HUES6 (cell line): ENCODE measurements around the gene AKAP17A.

Source experiments
- H3K27ac ChIP-seq: 2 replicates; pipeline ENCODE4 v1.7.0; 2013; ENCODE audit warnings: low read depth, mild to moderate bottlenecking, low read length, inconsistent platforms
- H3K27me3 ChIP-seq: 2 replicates; pipeline ENCODE4 v1.6.1; 2013; ENCODE audit warnings: low read length; ENCODE audit not compliant: control insufficient read depth, insufficient read depth
- H3K36me3 ChIP-seq: 2 replicates; pipeline ENCODE4 v1.6.1; 2013; ENCODE audit warnings: low read length; ENCODE audit not compliant: control insufficient read depth, insufficient read depth
- H3K4me1 ChIP-seq: 2 replicates; pipeline ENCODE4 v1.6.1; 2013; ENCODE audit warnings: low read length; ENCODE audit not compliant: control insufficient read depth, insufficient read depth
- H3K4me3 ChIP-seq: 2 replicates; pipeline ENCODE4 v1.5.1; 2013; ENCODE audit warnings: low read depth, low read length
- H3K9ac ChIP-seq: one replicate; pipeline ENCODE4 v1.6.1; 2013; ENCODE audit warnings: mild to moderate bottlenecking, low read length
- H3K9me3 ChIP-seq: 2 replicates; pipeline ENCODE4 v1.6.1; 2013; ENCODE audit warnings: low read depth, low read length; ENCODE audit not compliant: control insufficient read depth, insufficient read depth

The AKAP17A gene

GRCh38 chrX:1589356-1590130, 1.9 kb upstream of the AKAP17A start:
- Histone ChIP-seq H3K27ac (no peak overlapping the region), H3K27me3 (no peaks in the 10 kb centered on the region), H3K4me1 (peaks cover 5% of the 10 kb centered on the region; the same call in 1 of the 2 replicates), H3K9me3 (no peaks in the 10 kb centered on the region), H3K4me3 (no peak overlapping the region), H3K36me3 (peaks cover 14% of the 10 kb centered on the region), H3K9ac (no peak overlapping the region)

- no peaks in the 10 kb centered on the region for H3K9me3 ChIP-seq
- peak overlapping the region; percentile 99 for H3K4me3 ChIP-seq
- peak overlapping the region; percentile 62; the same call in 1 of the 2 replicates for H3K27ac ChIP-seq
- peaks cover 37% of the 10 kb centered on the region for H3K36me3 ChIP-seq
- H3K4me1 ChIP-seq = peaks cover 5% of the 10 kb centered on the region; the same call in 1 of the 2 replicates
- H3K9ac ChIP-seq = peak overlapping the region; percentile 90
- H3K27me3 ChIP-seq = no peaks in the 10 kb centered on the region
Measured at GRCh38 chrX:1591863-1592469, 562 bp downstream of the AKAP17A start.

GRCh38 chrX:1592470-1593142, 1.2 kb downstream of the AKAP17A start:
- Histone ChIP-seq H3K9me3 (no peaks in the 10 kb centered on the region), H3K36me3 (peaks cover 43% of the 10 kb centered on the region), H3K27me3 (no peaks in the 10 kb centered on the region), H3K4me3 (peak overlapping the region; percentile 99), H3K4me1 (peaks cover 5% of the 10 kb centered on the region; the same call in 1 of the 2 replicates), H3K9ac (peak overlapping the region; percentile 90), H3K27ac (peak overlapping the region; percentile 62; the same call in 1 of the 2 replicates)

- H3K9ac ChIP-seq = peak overlapping the region; percentile 90
- H3K27me3 ChIP-seq = no peaks in the 10 kb centered on the region
- H3K4me3 ChIP-seq = peak overlapping the region; percentile 99; the same call in 1 of the 2 replicates
- peaks cover 53% of the 10 kb centered on the region for H3K36me3 ChIP-seq
- H3K27ac ChIP-seq = no peak overlapping the region
- no peaks in the 10 kb centered on the region for H3K9me3 ChIP-seq
- peaks cover 5% of the 10 kb centered on the region; the same call in 1 of the 2 replicates for H3K4me1 ChIP-seq
Measured at GRCh38 chrX:1593286-1594271, 2.2 kb downstream of the AKAP17A start.

GRCh38 chrX:1595711-1596060, 4.3 kb downstream of the AKAP17A start:
- no peak overlapping the region for H3K27ac ChIP-seq
- no peak overlapping the region for H3K4me3 ChIP-seq
- H3K9me3 ChIP-seq = no peaks in the 10 kb centered on the region
- no peak overlapping the region for H3K9ac ChIP-seq
- H3K27me3 ChIP-seq = no peaks in the 10 kb centered on the region
- peaks cover 74% of the 10 kb centered on the region for H3K36me3 ChIP-seq
- peaks cover 5% of the 10 kb centered on the region; the same call in 1 of the 2 replicates for H3K4me1 ChIP-seq

GRCh38 chrX:1596676-1597344, 5.4 kb downstream of the AKAP17A start:
- no peak overlapping the region for H3K27ac ChIP-seq
- no peaks in the 10 kb centered on the region for H3K27me3 ChIP-seq
- H3K9ac ChIP-seq = no peak overlapping the region
- H3K4me3 ChIP-seq = no peak overlapping the region
- peaks cover 5% of the 10 kb centered on the region; the same call in 1 of the 2 replicates for H3K4me1 ChIP-seq
- H3K9me3 ChIP-seq = no peaks in the 10 kb centered on the region
- peaks cover 85% of the 10 kb centered on the region for H3K36me3 ChIP-seq

- Histone ChIP-seq H3K36me3 (peaks cover 92% of the 10 kb centered on the region), H3K27ac (no peak overlapping the region), H3K9ac (no peak overlapping the region), H3K9me3 (no peaks in the 10 kb centered on the region), H3K4me3 (no peak overlapping the region), H3K4me1 (peaks cover 5% of the 10 kb centered on the region; the same call in 1 of the 2 replicates), H3K27me3 (no peaks in the 10 kb centered on the region)
Measured at GRCh38 chrX:1597345-1598020, 6.1 kb downstream of the AKAP17A start.

GRCh38 chrX:1598021-1598875, 6.8 kb downstream of the AKAP17A start:
- Histone ChIP-seq H3K9me3 (no peaks in the 10 kb centered on the region), H3K27me3 (no peaks in the 10 kb centered on the region), H3K4me3 (no peak overlapping the region), H3K27ac (no peak overlapping the region), H3K4me1 (no peaks in the 10 kb centered on the region), H3K9ac (no peak overlapping the region), H3K36me3 (peaks cover 96% of the 10 kb centered on the region)
